ENCODE results near the gene AQP3.

- TF ChIP-seq NFE2L2 (IDR thresholded peaks at IDR 0.05; ENCODE audit: low read depth, low read length) (no peak), RAD21 (IDR thresholded peaks at IDR 0.05; ENCODE audit: low read length) (no peak), CEBPB (IDR thresholded peaks at IDR 0.05; ENCODE audit: low read depth, low read length) (no peak), POLR2A (IDR thresholded peaks at IDR 0.05; ENCODE audit: low read depth, low read length) (no peak), RFX5 (IDR thresholded peaks at IDR 0.05; ENCODE audit: low read depth, low read length) (no peak), BHLHE40 (IDR thresholded peaks at IDR 0.05; ENCODE audit: low read depth, low read length) (no peak), RCOR1 (IDR thresholded peaks at IDR 0.05; ENCODE audit: insufficient replicate concordance, low read length) (no peak), MXI1 (IDR thresholded peaks at IDR 0.05; ENCODE audit: borderline replicate concordance, low read depth, low read length) (no peak), FOS (IDR thresholded peaks at IDR 0.05; ENCODE audit: low read depth, low read length) (no peak), SMC3 (IDR thresholded peaks at IDR 0.05; ENCODE audit: low read depth, low read length) (no peak)
- TF ChIP-seq, protein P1, sequence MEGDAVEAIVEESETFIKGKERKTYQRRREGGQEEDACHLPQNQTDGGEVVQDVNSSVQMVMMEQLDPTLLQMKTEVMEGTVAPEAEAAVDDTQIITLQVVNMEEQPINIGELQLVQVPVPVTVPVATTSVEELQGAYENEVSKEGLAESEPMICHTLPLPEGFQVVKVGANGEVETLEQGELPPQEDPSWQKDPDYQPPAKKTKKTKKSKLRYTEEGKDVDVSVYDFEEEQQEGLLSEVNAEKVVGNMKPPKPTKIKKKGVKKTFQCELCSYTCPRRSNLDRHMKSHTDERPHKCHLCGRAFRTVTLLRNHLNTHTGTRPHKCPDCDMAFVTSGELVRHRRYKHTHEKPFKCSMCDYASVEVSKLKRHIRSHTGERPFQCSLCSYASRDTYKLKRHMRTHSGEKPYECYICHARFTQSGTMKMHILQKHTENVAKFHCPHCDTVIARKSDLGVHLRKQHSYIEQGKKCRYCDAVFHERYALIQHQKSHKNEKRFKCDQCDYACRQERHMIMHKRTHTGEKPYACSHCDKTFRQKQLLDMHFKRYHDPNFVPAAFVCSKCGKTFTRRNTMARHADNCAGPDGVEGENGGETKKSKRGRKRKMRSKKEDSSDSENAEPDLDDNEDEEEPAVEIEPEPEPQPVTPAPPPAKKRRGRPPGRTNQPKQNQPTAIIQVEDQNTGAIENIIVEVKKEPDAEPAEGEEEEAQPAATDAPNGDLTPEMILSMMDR (conservative IDR thresholded peaks at IDR 0.05; ENCODE audit: low read depth, low read length), result no peak
- TF ChIP-seq, protein P2, sequence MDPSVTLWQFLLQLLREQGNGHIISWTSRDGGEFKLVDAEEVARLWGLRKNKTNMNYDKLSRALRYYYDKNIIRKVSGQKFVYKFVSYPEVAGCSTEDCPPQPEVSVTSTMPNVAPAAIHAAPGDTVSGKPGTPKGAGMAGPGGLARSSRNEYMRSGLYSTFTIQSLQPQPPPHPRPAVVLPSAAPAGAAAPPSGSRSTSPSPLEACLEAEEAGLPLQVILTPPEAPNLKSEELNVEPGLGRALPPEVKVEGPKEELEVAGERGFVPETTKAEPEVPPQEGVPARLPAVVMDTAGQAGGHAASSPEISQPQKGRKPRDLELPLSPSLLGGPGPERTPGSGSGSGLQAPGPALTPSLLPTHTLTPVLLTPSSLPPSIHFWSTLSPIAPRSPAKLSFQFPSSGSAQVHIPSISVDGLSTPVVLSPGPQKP (IDR thresholded peaks at IDR 0.05; ENCODE audit: borderline replicate concordance, low read depth, low read length), result no peak
Measured at GRCh38 chr9:33433871-33434270, 13.5 kb downstream of the AQP3 start.
